ENCODE results near the gene CRACR2B. TPM values are rescaled to one million over a fixed set of nuclear protein-coding genes. Genes with fewer than 3 reads are reported as not detected.

CRACR2B gene
- total and polyA plus RNA-seq, 2 donors from 2014 or later, result 16.5 to 22.6 TPM

GRCh38 chr11:787084-787675 is 40.5 kb upstream of the CRACR2B start:
- intact Hi-C loops (cut with DNase I), result no loop called here
- FAIRE-seq, result no peak
- no peak for DNase-seq

GRCh38 chr11:788009-788640 is 39.6 kb upstream of the CRACR2B start:
- DNase-seq (no peak), FAIRE-seq (no peak)
- H3K27me3 ChIP-seq (ENCODE audit: control insufficient read depth, insufficient read depth, low read length), result no peaks in the 10 kb centered on the region
- peaks cover 0 to 3% (median 0%) of the 10 kb centered on the region in 3 donors for H3K4me1 ChIP-seq (ENCODE audit: control insufficient read depth in 2 of 3, insufficient read depth in 2 of 3, low read depth in 1 of 3, low read length in 3 of 3)
- H3K9ac ChIP-seq (ENCODE audit: low read length in 3 of 3), result no peak overlapping the region
- H3K4me3 ChIP-seq (ENCODE audit: low read length in 3 of 3), result no peak overlapping the region
- no peak for TF ChIP-seq CTCF (IDR thresholded peaks at IDR 0.05; ENCODE audit: borderline replicate concordance, extremely low read depth, insufficient read depth)
- intact Hi-C loops (cut with DNase I), result no loop called here
- peaks cover 0 to 4% (median 0%) of the 10 kb centered on the region in 3 donors for H3K36me3 ChIP-seq (ENCODE audit: control insufficient read depth in 2 of 3, insufficient read depth in 3 of 3, low read length in 3 of 3)
- no peaks in the 10 kb centered on the region for H3K9me3 ChIP-seq (ENCODE audit: control insufficient read depth in 2 of 3, insufficient read depth in 1 of 3, low read length in 3 of 3)
- no peak overlapping the region for H3K27ac ChIP-seq (ENCODE audit: low read depth in 2 of 2, low read length in 2 of 2)

More at GRCh38 chr11:787084-787675, 40.5 kb upstream of the CRACR2B start:
- Histone ChIP-seq H3K4me1 (ENCODE audit: control insufficient read depth in 2 of 3, insufficient read depth in 2 of 3, low read depth in 1 of 3, low read length in 3 of 3) (peaks cover 0 to 3% (median 0%) of the 10 kb centered on the region in 3 donors), H3K27me3 (ENCODE audit: control insufficient read depth, insufficient read depth, low read length) (no peaks in the 10 kb centered on the region), H3K9me3 (ENCODE audit: control insufficient read depth in 2 of 3, insufficient read depth in 1 of 3, low read length in 3 of 3) (no peaks in the 10 kb centered on the region), H3K27ac (ENCODE audit: low read depth in 2 of 2, low read length in 2 of 2) (no peak overlapping the region), H3K4me3 (ENCODE audit: low read length in 3 of 3) (no peak overlapping the region), H3K36me3 (ENCODE audit: control insufficient read depth in 2 of 3, insufficient read depth in 3 of 3, low read length in 3 of 3) (peaks cover 0 to 4% (median 0%) of the 10 kb centered on the region in 3 donors), H3K9ac (ENCODE audit: low read length in 3 of 3) (no peak overlapping the region)
- no peak for TF ChIP-seq CTCF (IDR thresholded peaks at IDR 0.05; ENCODE audit: borderline replicate concordance, extremely low read depth, insufficient read depth)

- no peak for DNase-seq
- Histone ChIP-seq H3K9me3 (ENCODE audit: control insufficient read depth in 2 of 3, insufficient read depth in 1 of 3, low read length in 3 of 3) (no peaks in the 10 kb centered on the region), H3K4me1 (ENCODE audit: control insufficient read depth in 2 of 3, insufficient read depth in 2 of 3, low read depth in 1 of 3, low read length in 3 of 3) (peaks cover 0 to 3% (median 0%) of the 10 kb centered on the region in 3 donors), H3K36me3 (ENCODE audit: control insufficient read depth in 2 of 3, insufficient read depth in 3 of 3, low read length in 3 of 3) (no peaks in the 10 kb centered on the region), H3K9ac (ENCODE audit: low read length in 3 of 3) (no peak overlapping the region), H3K27ac (ENCODE audit: low read depth in 2 of 2, low read length in 2 of 2) (no peak overlapping the region), H3K4me3 (ENCODE audit: low read length in 3 of 3) (no peak overlapping the region), H3K27me3 (ENCODE audit: control insufficient read depth, insufficient read depth, low read length) (no peaks in the 10 kb centered on the region)
- intact Hi-C loops (cut with DNase I), result no loop called here
- FAIRE-seq, result no peak
- TF ChIP-seq CTCF (IDR thresholded peaks at IDR 0.05; ENCODE audit: borderline replicate concordance, extremely low read depth, insufficient read depth), result no peak
Observed at GRCh38 chr11:788953-789940, 38.5 kb upstream of the CRACR2B start.

Measured in kidney (tissue), 14 donors.